ENCODE data around the gene NSMCE4A. TPM values are rescaled to one million over a fixed set of nuclear protein-coding genes. Genes with fewer than 3 reads are reported as not detected.

Gene NSMCE4A
- total and polyA plus RNA-seq, 2 donors (not counting 3 experiments of a cell fraction or from before 2014, with no cell fraction given): 36.8 to 51.0 TPM

DNA sequence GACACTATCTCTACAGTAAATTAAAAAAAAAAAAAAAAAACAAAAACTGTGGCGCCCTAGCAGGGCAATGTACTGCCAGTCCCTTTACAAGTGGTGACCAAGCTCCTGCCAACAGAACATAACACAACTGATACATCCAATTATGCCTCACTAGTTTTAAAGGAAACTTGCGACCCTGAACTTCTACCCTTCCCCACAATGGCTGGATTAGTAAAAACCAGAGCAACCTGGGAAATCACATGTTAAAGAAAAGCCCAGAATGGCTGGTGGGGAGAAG, 63.7 kb downstream of the NSMCE4A start:
- H3K9ac ChIP-seq (replicated peaks; ENCODE audit: extremely low read depth, insufficient read depth, low read length): no peak overlapping the region
- H3K36me3 ChIP-seq (ENCODE audit: control insufficient read depth in 2 of 2, extremely low read depth in 1 of 2, insufficient read depth in 2 of 2, low read length in 2 of 2): peaks cover 0 to 5% of the 10 kb centered on the region in 2 experiments
- no peak for FAIRE-seq
- DNase-seq (ENCODE audit: low read depth, low spot score): no peak
- no peaks in the 10 kb centered on the region for H3K27me3 ChIP-seq (ENCODE audit: control insufficient read depth in 2 of 2, insufficient read depth in 2 of 2, low read length in 2 of 2)
- BruUV-seq (replicated peaks): no TSS peak
- no peaks in the 10 kb centered on the region for H3K79me2 ChIP-seq (ENCODE audit: control insufficient read depth, insufficient read depth, low read length)
- H3K4me3 ChIP-seq (replicated peaks in 1 of 3; ENCODE audit: insufficient read depth in 1 of 3, low read depth in 1 of 3, low read length in 3 of 3): no peak overlapping the region
- intact Hi-C loops (cut with micrococcal nuclease): no loop called here
- no peaks in the 10 kb centered on the region for H4K20me1 ChIP-seq (replicated peaks; ENCODE audit: control insufficient read depth, extremely low read depth, insufficient read depth, low read length)
- POLR2A ChIA-PET: no interaction called here
- H3K27ac ChIP-seq (ENCODE audit: insufficient read depth, low read depth, low read length): no peak overlapping the region
- dilution Hi-C loops (cut with MboI; ENCODE audit: extremely low pct_ligation_motif_present, low sequenced_read_pairs): no loop called here
- CTCF ChIA-PET: interaction anchor here (1.7 kb wide), 1 partner anchor 11 kb away, joined by 10 read pairs; no protein-coding TSS in a partner anchor
- no peak overlapping the region for H2AFZ ChIP-seq (ENCODE audit: low read depth, low read length)
- no peaks in the 10 kb centered on the region for H3K4me1 ChIP-seq (ENCODE audit: control insufficient read depth, extremely low read depth, insufficient read depth, low read length)
- no peaks in the 10 kb centered on the region for H3K9me1 ChIP-seq (replicated peaks; ENCODE audit: control insufficient read depth, extremely low read depth, insufficient read depth, low read length)
- no peak overlapping the region for H3K4me2 ChIP-seq (ENCODE audit: insufficient read depth, low read length)
- H3K9me3 ChIP-seq (replicated peaks; ENCODE audit: control insufficient read depth, insufficient read depth, low read length): no peaks in the 10 kb centered on the region
- TF ChIP-seq JUN (IDR thresholded peaks at IDR 0.05; ENCODE audit: borderline replicate concordance, insufficient read depth, insufficient read length, low read depth): no peak
- no peak for TF ChIP-seq GATA2 (IDR thresholded peaks at IDR 0.05; ENCODE audit: insufficient read depth, insufficient read length, low read depth, low read length)
- TF ChIP-seq, protein P1, sequence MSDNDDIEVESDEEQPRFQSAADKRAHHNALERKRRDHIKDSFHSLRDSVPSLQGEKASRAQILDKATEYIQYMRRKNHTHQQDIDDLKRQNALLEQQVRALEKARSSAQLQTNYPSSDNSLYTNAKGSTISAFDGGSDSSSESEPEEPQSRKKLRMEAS (IDR thresholded peaks at IDR 0.05; ENCODE audit: insufficient read depth, insufficient read length): no peak
- TF ChIP-seq POLR2AphosphoS5 (IDR thresholded peaks at IDR 0.05; ENCODE audit: insufficient read depth, low read depth, low read length): no peak
- no peak for TF ChIP-seq MYC (IDR thresholded peaks at IDR 0.05; ENCODE audit: low read depth, low read length)
- no peak for TF ChIP-seq FOS (IDR thresholded peaks at IDR 0.05; ENCODE audit: borderline replicate concordance, insufficient read depth, low read length)
- no peak for TF ChIP-seq POLR2A (IDR thresholded peaks at IDR 0.05; ENCODE audit: low read depth, low read length)
- TF ChIP-seq EZH2 (IDR thresholded peaks at IDR 0.05; ENCODE audit: borderline replicate concordance, low read depth, low read length, severe bottlenecking): no peak
- TF ChIP-seq, protein P2, sequence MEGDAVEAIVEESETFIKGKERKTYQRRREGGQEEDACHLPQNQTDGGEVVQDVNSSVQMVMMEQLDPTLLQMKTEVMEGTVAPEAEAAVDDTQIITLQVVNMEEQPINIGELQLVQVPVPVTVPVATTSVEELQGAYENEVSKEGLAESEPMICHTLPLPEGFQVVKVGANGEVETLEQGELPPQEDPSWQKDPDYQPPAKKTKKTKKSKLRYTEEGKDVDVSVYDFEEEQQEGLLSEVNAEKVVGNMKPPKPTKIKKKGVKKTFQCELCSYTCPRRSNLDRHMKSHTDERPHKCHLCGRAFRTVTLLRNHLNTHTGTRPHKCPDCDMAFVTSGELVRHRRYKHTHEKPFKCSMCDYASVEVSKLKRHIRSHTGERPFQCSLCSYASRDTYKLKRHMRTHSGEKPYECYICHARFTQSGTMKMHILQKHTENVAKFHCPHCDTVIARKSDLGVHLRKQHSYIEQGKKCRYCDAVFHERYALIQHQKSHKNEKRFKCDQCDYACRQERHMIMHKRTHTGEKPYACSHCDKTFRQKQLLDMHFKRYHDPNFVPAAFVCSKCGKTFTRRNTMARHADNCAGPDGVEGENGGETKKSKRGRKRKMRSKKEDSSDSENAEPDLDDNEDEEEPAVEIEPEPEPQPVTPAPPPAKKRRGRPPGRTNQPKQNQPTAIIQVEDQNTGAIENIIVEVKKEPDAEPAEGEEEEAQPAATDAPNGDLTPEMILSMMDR (IDR thresholded peaks at IDR 0.05; ENCODE audit: extremely low read depth in 1 of 2, insufficient read depth in 1 of 2, low read depth in 1 of 2, low read length in 2 of 2): no peak

Data from endothelial cell of umbilical vein (primary cell).